ENCODE measurements around the gene KIAA1549. TPM values are rescaled to one million over a fixed set of nuclear protein-coding genes. Genes with fewer than 3 reads are reported as not detected.

Gene KIAA1549
- total RNA-seq, 4 donors from 2014 or later = 0.83 to 2.1 (median 1.5) TPM

GRCh38 chr7:138907850-138908249, 73.3 kb downstream of the KIAA1549 start:
- Histone ChIP-seq H3K9me3 (no peaks in the 10 kb centered on the region), H3K27ac (no peak overlapping the region), H3K4me1 (peaks cover 5% of the 10 kb centered on the region), H3K36me3 (no peaks in the 10 kb centered on the region), H3K4me3 (no peak overlapping the region), H3K27me3 (no peaks in the 10 kb centered on the region)
- 65% methylated on average over 8 of the region's 8 CpGs for WGBS
- no peak for TF ChIP-seq POLR2A (IDR thresholded peaks at IDR 0.05)
- no peak for TF ChIP-seq POLR2AphosphoS5 (IDR thresholded peaks at IDR 0.05)
- no peak for TF ChIP-seq CTCF (IDR thresholded peaks at IDR 0.05)
- TF ChIP-seq EP300 (IDR thresholded peaks at IDR 0.05) = no peak
- no peak for DNase-seq (ENCODE audit: low spot score in 2 of 2)

DNA sequence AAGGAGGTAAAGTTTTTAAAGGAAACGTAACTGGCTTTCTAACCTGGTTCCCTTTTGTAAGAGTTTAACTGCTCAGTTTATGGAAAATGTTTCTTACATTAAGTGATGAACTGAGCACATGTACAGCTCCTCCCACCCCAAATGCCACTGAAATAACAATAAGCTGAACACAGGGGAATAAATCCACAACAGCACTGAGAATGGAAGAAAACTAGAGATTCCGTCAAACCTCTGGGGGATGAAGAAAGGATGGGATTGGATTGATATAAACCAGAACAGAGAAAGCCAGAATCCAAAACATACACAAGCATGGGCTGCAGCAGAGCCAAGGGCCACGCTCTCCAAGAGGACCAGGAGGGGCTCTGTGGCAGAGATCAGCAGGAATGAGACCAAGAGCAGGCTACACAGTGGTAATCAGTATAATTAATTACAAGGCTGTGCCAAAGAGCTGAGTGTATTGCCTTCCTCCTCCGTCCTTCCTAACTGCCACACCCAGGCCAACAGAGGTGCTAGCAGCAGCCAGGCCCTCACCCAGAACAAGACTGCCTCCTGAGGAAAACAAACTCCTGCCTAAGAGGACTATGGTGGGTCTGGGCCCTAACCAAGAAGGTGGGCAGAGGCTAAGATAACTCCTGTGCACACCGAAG, 73.9 kb downstream of the KIAA1549 start:
- DNase-seq (ENCODE audit: low spot score in 2 of 2) = no peak
- no peak for TF ChIP-seq POLR2A (IDR thresholded peaks at IDR 0.05)
- TF ChIP-seq CTCF (IDR thresholded peaks at IDR 0.05) = no peak
- no peak for TF ChIP-seq POLR2AphosphoS5 (IDR thresholded peaks at IDR 0.05)
- TF ChIP-seq EP300 (IDR thresholded peaks at IDR 0.05) = no peak
- no peaks in the 10 kb centered on the region for H3K36me3 ChIP-seq
- no peaks in the 10 kb centered on the region for H3K27me3 ChIP-seq
- no peaks in the 10 kb centered on the region for H3K9me3 ChIP-seq
- peaks cover 5% of the 10 kb centered on the region for H3K4me1 ChIP-seq
- no peak overlapping the region for H3K4me3 ChIP-seq
- H3K27ac ChIP-seq = no peak overlapping the region
- WGBS = 59% methylated on average over 5 of the region's 5 CpGs

DNA sequence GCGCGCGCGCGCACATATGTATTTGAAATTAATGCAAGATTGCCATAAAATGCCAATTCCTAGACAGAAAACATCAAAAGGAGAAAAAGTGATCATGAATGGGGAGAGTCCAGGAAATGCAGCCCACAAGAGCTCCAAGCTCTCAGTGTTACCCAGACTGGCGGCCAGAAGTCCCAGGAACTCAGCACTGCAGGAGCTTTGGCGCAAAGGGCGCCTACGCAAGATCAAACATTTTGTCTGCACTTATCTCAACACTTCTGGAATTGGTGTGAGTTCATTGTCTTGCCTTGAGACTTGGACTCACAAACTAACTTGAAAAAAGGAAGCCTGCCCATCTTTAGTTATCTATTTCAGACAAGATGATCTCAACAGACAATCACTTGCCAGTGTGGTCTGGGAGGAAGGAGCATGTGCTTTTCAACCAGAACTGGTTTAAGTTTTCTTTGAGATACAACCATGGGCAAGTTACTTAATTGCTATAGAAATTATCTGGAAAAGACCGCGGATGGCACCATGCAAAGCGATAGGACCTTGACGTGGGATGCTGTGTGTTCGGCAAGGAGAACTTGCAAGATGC, 77.2 kb downstream of the KIAA1549 start:
- H3K27ac ChIP-seq = no peak overlapping the region
- 93% methylated on average over 14 of the region's 14 CpGs for whole genome bisulfite sequencing
- TF ChIP-seq POLR2A (IDR thresholded peaks at IDR 0.05) = no peak
- TF ChIP-seq EP300 (IDR thresholded peaks at IDR 0.05) = no peak
- TF ChIP-seq CTCF (IDR thresholded peaks at IDR 0.05) = no peak
- TF ChIP-seq POLR2AphosphoS5 (IDR thresholded peaks at IDR 0.05) = no peak
- no peak overlapping the region for H3K4me3 ChIP-seq
- H3K27me3 ChIP-seq = no peaks in the 10 kb centered on the region
- DNase-seq (ENCODE audit: low spot score in 2 of 2) = no peak
- H3K4me1 ChIP-seq = peaks cover 5% of the 10 kb centered on the region
- no peaks in the 10 kb centered on the region for H3K9me3 ChIP-seq
- H3K36me3 ChIP-seq = no peaks in the 10 kb centered on the region

GRCh38 chr7:138903186-138903820, 77.9 kb downstream of the KIAA1549 start:
- H3K4me3 ChIP-seq = no peak overlapping the region
- no peak for DNase-seq (ENCODE audit: low spot score in 2 of 2)
- H3K4me1 ChIP-seq = peaks cover 5% of the 10 kb centered on the region
- WGBS = 91% methylated on average over 10 of the region's 10 CpGs
- no peak overlapping the region for H3K27ac ChIP-seq
- H3K36me3 ChIP-seq = no peaks in the 10 kb centered on the region
- no peaks in the 10 kb centered on the region for H3K27me3 ChIP-seq
- TF ChIP-seq POLR2AphosphoS5 (IDR thresholded peaks at IDR 0.05) = no peak
- no peaks in the 10 kb centered on the region for H3K9me3 ChIP-seq

DNA sequence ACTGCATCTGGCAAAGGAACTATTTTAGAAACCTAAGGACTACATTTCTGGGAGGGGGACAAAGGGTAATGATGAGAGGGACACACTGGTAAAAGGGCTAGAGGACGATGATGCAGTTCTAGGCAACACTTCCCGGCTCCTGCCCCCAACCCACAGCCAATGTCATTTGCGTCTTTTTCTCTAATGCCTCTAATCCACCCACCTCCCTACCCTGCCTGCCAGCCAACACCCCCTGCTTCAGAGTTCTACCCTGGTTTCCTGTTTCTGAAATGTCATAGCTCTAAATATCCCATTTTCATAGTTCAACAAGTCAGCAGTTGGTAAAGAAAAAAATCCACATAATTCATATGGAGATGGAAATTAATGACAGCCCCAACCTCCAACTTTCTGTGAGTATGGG, 79.0 kb downstream of the KIAA1549 start:
- Histone ChIP-seq H3K27ac (no peak overlapping the region), H3K9me3 (no peaks in the 10 kb centered on the region), H3K4me1 (no peaks in the 10 kb centered on the region), H3K36me3 (no peaks in the 10 kb centered on the region), H3K27me3 (no peaks in the 10 kb centered on the region), H3K4me3 (no peak overlapping the region)
- DNase-seq (ENCODE audit: low spot score in 2 of 2) = no peak
- TF ChIP-seq POLR2A (IDR thresholded peaks at IDR 0.05) (no peak), POLR2AphosphoS5 (IDR thresholded peaks at IDR 0.05) (no peak), EP300 (IDR thresholded peaks at IDR 0.05) (no peak)
- WGBS = 89% methylated on average over 3 of the region's 3 CpGs

DNA sequence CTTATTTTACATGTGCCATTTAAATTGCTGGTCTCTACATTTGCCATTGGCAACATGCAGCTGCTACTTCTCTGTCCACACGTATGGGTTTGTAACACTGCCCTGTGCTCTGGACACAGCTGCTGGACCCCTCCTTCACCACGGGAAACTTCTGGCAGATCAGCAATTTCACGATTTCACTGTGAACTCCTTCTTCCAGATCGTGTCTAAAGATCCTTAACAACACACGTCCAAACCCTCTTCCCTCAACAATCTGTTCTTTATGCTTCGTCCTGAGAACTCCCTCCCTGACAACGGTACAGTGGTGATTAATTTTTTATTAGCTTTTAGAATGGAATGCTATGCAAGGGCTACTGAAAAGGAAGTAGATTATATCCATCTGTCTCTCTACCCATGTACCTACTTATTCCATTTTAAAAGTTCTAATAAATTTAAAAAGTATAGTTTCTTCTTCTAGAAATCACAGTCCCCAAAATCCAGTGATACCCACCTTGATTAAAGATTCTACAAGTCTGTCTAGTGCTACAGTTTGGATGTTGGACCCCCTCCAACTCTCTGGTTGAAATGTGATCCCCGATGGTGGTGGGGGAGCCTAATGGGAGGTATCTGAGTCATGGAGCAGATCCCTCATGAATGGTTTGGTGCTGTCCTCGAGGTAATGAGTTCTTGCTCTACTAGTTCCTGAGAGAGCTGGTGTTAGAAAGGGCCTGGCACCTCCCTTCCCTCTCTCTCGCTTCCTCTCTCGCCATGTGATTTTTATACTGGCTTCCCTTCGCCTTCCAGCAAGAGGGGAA, 81.0 kb downstream of the KIAA1549 start:
- 71% methylated on average over 12 of the region's 12 CpGs for WGBS

More for the DNA sequence above, 81.0 kb downstream of the KIAA1549 start:
- H3K4me3 ChIP-seq = no peak overlapping the region
- TF ChIP-seq POLR2A (IDR thresholded peaks at IDR 0.05) = no peak
- H3K27me3 ChIP-seq = no peaks in the 10 kb centered on the region
- DNase-seq (ENCODE audit: low spot score in 2 of 2) = no peak
- H3K9me3 ChIP-seq = no peaks in the 10 kb centered on the region
- no peaks in the 10 kb centered on the region for H3K36me3 ChIP-seq
- no peak overlapping the region for H3K27ac ChIP-seq
- H3K4me1 ChIP-seq = no peaks in the 10 kb centered on the region

All from suprapubic skin (tissue), 4 donors.